ENCODE data around the gene CMAS.
"Not testable (repeated sequence)": the region's sequence is repeated elsewhere in the genome, so short reads cannot be mapped to it uniquely, and the experiment has no call there.

The CMAS gene

DNA sequence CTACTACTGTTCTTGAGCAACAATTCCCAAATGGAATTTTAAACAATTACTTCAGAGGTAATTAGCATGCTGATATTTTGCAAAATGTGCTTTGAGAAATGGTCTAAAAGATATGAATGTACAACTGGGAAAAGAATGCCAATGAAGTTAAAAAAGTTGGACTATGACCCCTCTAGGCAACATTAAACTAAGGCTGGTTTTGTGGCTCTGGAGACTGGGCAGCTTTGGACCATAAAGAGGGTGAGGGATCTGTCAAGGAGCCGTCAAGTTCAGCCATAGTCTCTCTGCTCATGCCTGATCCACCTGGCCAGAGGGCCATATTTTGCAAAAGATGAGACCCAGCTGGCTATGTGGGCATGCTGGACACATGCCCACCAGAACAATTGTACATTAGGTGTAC, 38.8 kb downstream of the CMAS start:
- no peak for DNase-seq (ENCODE audit: low read depth)
- no peak overlapping the region for H3K4me3 ChIP-seq (ENCODE audit: low read length)
- TF ChIP-seq CTCF (conservative IDR thresholded peaks at IDR 0.05; ENCODE audit: low read length) = no peak

GRCh38 chr12:22088886-22089285, 42.9 kb downstream of the CMAS start:
- no peak for DNase-seq (ENCODE audit: low read depth)
- H3K4me3 ChIP-seq (ENCODE audit: low read length) = no peak overlapping the region
- no peak for TF ChIP-seq CTCF (conservative IDR thresholded peaks at IDR 0.05; ENCODE audit: low read length)

GRCh38 chr12:22089486-22089885, 43.5 kb downstream of the CMAS start:
- no peak overlapping the region for H3K4me3 ChIP-seq (ENCODE audit: low read length)
- no peak for TF ChIP-seq CTCF (conservative IDR thresholded peaks at IDR 0.05; ENCODE audit: low read length)
- DNase-seq (ENCODE audit: low read depth) = no peak

- not testable (repeated sequence) for DNase-seq (ENCODE audit: low read depth); H3K4me3 ChIP-seq (ENCODE audit: low read length)
These were observed 53.0 kb downstream of the CMAS start for GRCh38 chr12:22099062-22099461.

DNA sequence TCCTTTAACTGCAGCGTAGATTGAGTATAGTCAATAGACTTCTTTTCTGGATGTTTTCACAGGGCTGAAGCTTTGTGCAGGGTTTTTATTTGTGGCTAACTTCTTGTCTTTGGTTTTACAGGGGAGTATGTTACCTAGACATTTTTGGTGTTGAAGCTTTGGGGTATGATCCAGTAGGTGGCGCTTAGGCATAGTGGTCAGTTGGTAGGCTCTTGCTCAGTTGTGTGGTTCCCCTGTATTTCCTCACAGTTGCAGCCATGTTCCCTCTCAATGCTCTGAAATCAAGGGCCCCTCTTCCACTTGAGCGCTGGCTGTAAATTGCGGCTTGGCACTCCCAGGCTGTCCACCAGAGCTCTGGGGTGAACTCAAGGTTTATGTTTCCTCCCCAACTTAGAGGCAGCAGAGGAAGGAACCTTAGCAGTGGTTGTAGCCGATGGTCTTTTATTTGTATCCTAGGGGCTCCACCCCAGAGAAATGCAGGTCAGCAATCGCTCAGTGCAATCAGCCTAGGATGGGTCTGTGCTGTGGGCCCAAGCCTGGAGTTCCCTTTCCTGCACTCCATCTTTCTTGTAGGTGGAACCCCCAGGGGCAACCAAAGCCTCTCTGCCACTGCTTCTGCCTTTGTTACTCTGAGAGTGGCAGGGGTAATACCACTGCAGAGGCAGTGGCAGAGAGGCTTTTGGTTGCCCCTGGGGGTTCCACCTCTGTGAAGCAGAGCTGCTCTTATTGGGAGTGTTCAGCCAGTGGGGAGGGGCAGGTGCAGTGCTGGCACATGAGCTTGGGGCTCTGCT, 55.1 kb downstream of the CMAS start:
- no peak overlapping the region for H3K4me3 ChIP-seq (ENCODE audit: low read length)
- peak; percentile 66 for DNase-seq (ENCODE audit: low read depth)
- peak; percentile 74 for TF ChIP-seq CTCF (conservative IDR thresholded peaks at IDR 0.05; ENCODE audit: low read length)

DNA sequence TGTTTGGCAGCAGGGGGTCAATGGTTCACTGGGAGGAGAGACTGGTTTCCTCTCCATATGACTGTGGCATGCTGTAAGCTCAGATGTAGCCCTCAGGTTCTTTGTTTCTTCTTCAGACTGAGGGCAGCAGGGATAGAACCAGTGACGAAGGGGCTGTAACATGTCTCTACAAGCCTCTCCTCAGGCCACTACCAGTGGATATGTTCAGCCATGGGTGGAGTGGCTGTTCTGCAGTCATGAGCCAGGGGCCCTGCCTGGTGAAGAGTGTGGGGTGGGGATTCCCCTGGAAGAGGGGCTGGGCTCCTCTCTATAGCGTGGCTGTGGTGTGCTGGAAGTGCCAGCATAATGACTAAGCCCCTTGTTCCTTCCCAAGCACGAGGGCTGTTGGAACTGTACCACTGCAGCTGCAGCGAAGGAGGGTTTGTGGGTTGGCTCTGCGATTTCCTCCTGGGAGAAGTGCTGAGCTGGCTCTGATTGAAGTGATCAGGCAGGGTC, 55.8 kb downstream of the CMAS start:
- no peak for TF ChIP-seq CTCF (conservative IDR thresholded peaks at IDR 0.05; ENCODE audit: low read length)
- peak; percentile 85 for DNase-seq (ENCODE audit: low read depth)
- no peak overlapping the region for H3K4me3 ChIP-seq (ENCODE audit: low read length)

- no peak for DNase-seq (ENCODE audit: low read depth)
- H3K4me3 ChIP-seq (ENCODE audit: low read length) = no peak overlapping the region
- no peak for TF ChIP-seq CTCF (conservative IDR thresholded peaks at IDR 0.05; ENCODE audit: low read length)
These were observed 57.4 kb downstream of the CMAS start for GRCh38 chr12:22103418-22103817.

Measured in AG10803 (cell line).